ENCODE results near the gene MAML3.

MAML3 gene

GRCh38 chr4:139851639-139852038 lies 302.3 kb downstream of the MAML3 start:
- ChIA-PET CTCF (no interaction called here), POLR2A (no interaction called here)
- Histone ChIP-seq H3K27ac (ENCODE audit: insufficient read depth in 1 of 2, low read depth in 1 of 2, low read length in 2 of 2, poor library complexity in 1 of 2, severe bottlenecking in 2 of 2) (no peak overlapping the region), H3K4me1 (ENCODE audit: control extremely low read depth in 1 of 4, control insufficient read depth in 4 of 4, insufficient read depth in 4 of 4, low read length in 3 of 4) (peaks cover 6 to 14% (median 9%) of the 10 kb centered on the region in 4 experiments), H3K36me3 (ENCODE audit: control insufficient read depth in 4 of 4, insufficient read depth in 4 of 4, low read length in 3 of 4) (peaks cover 0 to 6% (median 3%) of the 10 kb centered on the region in 4 experiments), H3K27me3 (replicated peaks in 2 of 5; ENCODE audit: control insufficient read depth in 4 of 5, insufficient read depth in 5 of 5, low read length in 4 of 5) (no peaks in the 10 kb centered on the region), H3K4me3 (ENCODE audit: control insufficient read depth in 1 of 7, extremely low read depth in 1 of 7, insufficient read depth in 4 of 7, low read depth in 2 of 7, low read length in 6 of 7) (no peak overlapping the region), H3K9me3 (ENCODE audit: control extremely low read depth in 1 of 5, control insufficient read depth in 4 of 5, insufficient read depth in 2 of 5, low read depth in 1 of 5, low read length in 4 of 5) (no peaks in the 10 kb centered on the region)
- DNase-seq, result no peak
- WGBS (ENCODE audit: insufficient coverage), result 91% methylated on average over 4 of the region's 4 CpGs

- WGBS (ENCODE audit: insufficient coverage), result 83% methylated on average over 2 of the region's 2 CpGs
- H3K27ac ChIP-seq (ENCODE audit: insufficient read depth in 1 of 2, low read depth in 1 of 2, low read length in 2 of 2, poor library complexity in 1 of 2, severe bottlenecking in 2 of 2), result no peak overlapping the region
- H3K36me3 ChIP-seq (ENCODE audit: control insufficient read depth in 4 of 4, insufficient read depth in 4 of 4, low read length in 3 of 4), result peaks cover 0 to 6% (median 3%) of the 10 kb centered on the region in 4 experiments
- ChIA-PET CTCF (interaction anchor here (1.1 to 1.6 kb wide), 2 partner anchors 24 to 28 kb away, joined by 3 to 6 read pairs; no protein-coding TSS in a partner anchor), POLR2A (no interaction called here)
- H3K9me3 ChIP-seq (ENCODE audit: control extremely low read depth in 1 of 5, control insufficient read depth in 4 of 5, insufficient read depth in 2 of 5, low read depth in 1 of 5, low read length in 4 of 5), result no peaks in the 10 kb centered on the region
- no peak for DNase-seq
- H3K4me3 ChIP-seq (ENCODE audit: control insufficient read depth in 1 of 7, extremely low read depth in 1 of 7, insufficient read depth in 4 of 7, low read depth in 2 of 7, low read length in 6 of 7), result no peak overlapping the region
- no peaks in the 10 kb centered on the region for H3K27me3 ChIP-seq (replicated peaks in 2 of 5; ENCODE audit: control insufficient read depth in 4 of 5, insufficient read depth in 5 of 5, low read length in 4 of 5)
- peaks cover 4 to 9% (median 4%) of the 10 kb centered on the region in 4 experiments for H3K4me1 ChIP-seq (ENCODE audit: control extremely low read depth in 1 of 4, control insufficient read depth in 4 of 4, insufficient read depth in 4 of 4, low read length in 3 of 4)
These were observed 302.9 kb downstream of the MAML3 start for GRCh38 chr4:139851133-139851532.

- 66% methylated on average over 3 of the region's 3 CpGs for WGBS (ENCODE audit: insufficient coverage)
- ChIA-PET CTCF (no interaction called here), POLR2A (no interaction called here)
- H3K9me3 ChIP-seq (ENCODE audit: control extremely low read depth in 1 of 5, control insufficient read depth in 4 of 5, insufficient read depth in 2 of 5, low read depth in 1 of 5, low read length in 4 of 5), result no peaks in the 10 kb centered on the region
- peaks cover 0 to 3% (median 0%) of the 10 kb centered on the region in 4 experiments for H3K36me3 ChIP-seq (ENCODE audit: control insufficient read depth in 4 of 4, insufficient read depth in 4 of 4, low read length in 3 of 4)
- peaks cover 0 to 5% (median 2%) of the 10 kb centered on the region in 4 experiments for H3K4me1 ChIP-seq (ENCODE audit: control extremely low read depth in 1 of 4, control insufficient read depth in 4 of 4, insufficient read depth in 4 of 4, low read length in 3 of 4)
- DNase-seq, result no peak
- no peak overlapping the region for H3K4me3 ChIP-seq (ENCODE audit: control insufficient read depth in 1 of 7, extremely low read depth in 1 of 7, insufficient read depth in 4 of 7, low read depth in 2 of 7, low read length in 6 of 7)
- no peak overlapping the region for H3K27ac ChIP-seq (ENCODE audit: insufficient read depth in 1 of 2, low read depth in 1 of 2, low read length in 2 of 2, poor library complexity in 1 of 2, severe bottlenecking in 2 of 2)
- no peaks in the 10 kb centered on the region for H3K27me3 ChIP-seq (replicated peaks in 2 of 5; ENCODE audit: control insufficient read depth in 4 of 5, insufficient read depth in 5 of 5, low read length in 4 of 5)
These were observed 304.8 kb downstream of the MAML3 start for GRCh38 chr4:139849219-139849618.

- H3K36me3 ChIP-seq (ENCODE audit: control insufficient read depth in 4 of 4, insufficient read depth in 4 of 4, low read length in 3 of 4), result peaks cover 0 to 2% (median 0%) of the 10 kb centered on the region in 4 experiments
- CTCF ChIA-PET, result interaction anchor here (0.6 to 2.3 kb wide), 3 partner anchors 9 to 192 kb away, joined by 3 to 7 read pairs (median 3); no protein-coding TSS in a partner anchor
- 100% methylated on average over 1 of the region's 5 CpGs for WGBS (ENCODE audit: insufficient coverage)
- H3K9me3 ChIP-seq (ENCODE audit: control extremely low read depth in 1 of 5, control insufficient read depth in 4 of 5, insufficient read depth in 2 of 5, low read depth in 1 of 5, low read length in 4 of 5), result no peaks in the 10 kb centered on the region
- H3K27me3 ChIP-seq (replicated peaks in 2 of 5; ENCODE audit: control insufficient read depth in 4 of 5, insufficient read depth in 5 of 5, low read length in 4 of 5), result no peaks in the 10 kb centered on the region
- H3K4me1 ChIP-seq (ENCODE audit: control extremely low read depth in 1 of 4, control insufficient read depth in 4 of 4, insufficient read depth in 4 of 4, low read length in 3 of 4), result peaks cover 0 to 5% (median 2%) of the 10 kb centered on the region in 4 experiments
- DNase-seq, result no peak
- POLR2A ChIA-PET, result no interaction called here
- H3K27ac ChIP-seq (ENCODE audit: insufficient read depth in 1 of 2, low read depth in 1 of 2, low read length in 2 of 2, poor library complexity in 1 of 2, severe bottlenecking in 2 of 2), result no peak overlapping the region
- no peak overlapping the region for H3K4me3 ChIP-seq (ENCODE audit: control insufficient read depth in 1 of 7, extremely low read depth in 1 of 7, insufficient read depth in 4 of 7, low read depth in 2 of 7, low read length in 6 of 7)
These were observed 306.0 kb downstream of the MAML3 start for GRCh38 chr4:139848028-139848427.

- no peak for DNase-seq
- no peaks in the 10 kb centered on the region for H3K9me3 ChIP-seq (ENCODE audit: control extremely low read depth in 1 of 5, control insufficient read depth in 4 of 5, insufficient read depth in 2 of 5, low read depth in 1 of 5, low read length in 4 of 5)
- peaks cover 0 to 5% (median 2%) of the 10 kb centered on the region in 4 experiments for H3K4me1 ChIP-seq (ENCODE audit: control extremely low read depth in 1 of 4, control insufficient read depth in 4 of 4, insufficient read depth in 4 of 4, low read length in 3 of 4)
- H3K27ac ChIP-seq (ENCODE audit: insufficient read depth in 1 of 2, low read depth in 1 of 2, low read length in 2 of 2, poor library complexity in 1 of 2, severe bottlenecking in 2 of 2), result no peak overlapping the region
- peaks cover 0 to under 1% (median 0%) of the 10 kb centered on the region in 4 experiments for H3K36me3 ChIP-seq (ENCODE audit: control insufficient read depth in 4 of 4, insufficient read depth in 4 of 4, low read length in 3 of 4)
- no peaks in the 10 kb centered on the region for H3K27me3 ChIP-seq (replicated peaks in 2 of 5; ENCODE audit: control insufficient read depth in 4 of 5, insufficient read depth in 5 of 5, low read length in 4 of 5)
- no peak overlapping the region for H3K4me3 ChIP-seq (ENCODE audit: control insufficient read depth in 1 of 7, extremely low read depth in 1 of 7, insufficient read depth in 4 of 7, low read depth in 2 of 7, low read length in 6 of 7)
- CTCF ChIA-PET, result interaction anchor here (1.2 to 2.3 kb wide), 2 partner anchors 9 to 27 kb away, joined by 3 to 7 read pairs; no protein-coding TSS in a partner anchor
- POLR2A ChIA-PET, result no interaction called here
These were observed 306.4 kb downstream of the MAML3 start for GRCh38 chr4:139847602-139848001.

GRCh38 chr4:139846766-139847165 lies 307.2 kb downstream of the MAML3 start:
- CTCF ChIA-PET, result interaction anchor here (0.5 to 2.3 kb wide), 3 partner anchors 10 to 115 kb away, joined by 3 to 7 read pairs (median 3); no protein-coding TSS in a partner anchor
- POLR2A ChIA-PET, result no interaction called here
- no peaks in the 10 kb centered on the region for H3K27me3 ChIP-seq (replicated peaks in 2 of 5; ENCODE audit: control insufficient read depth in 4 of 5, insufficient read depth in 5 of 5, low read length in 4 of 5)
- WGBS (ENCODE audit: insufficient coverage), result no CpG with 5 or more reads among the region's 1 CpG
- no peak overlapping the region for H3K27ac ChIP-seq (ENCODE audit: insufficient read depth in 1 of 2, low read depth in 1 of 2, low read length in 2 of 2, poor library complexity in 1 of 2, severe bottlenecking in 2 of 2)
- no peaks in the 10 kb centered on the region for H3K36me3 ChIP-seq (ENCODE audit: control insufficient read depth in 4 of 4, insufficient read depth in 4 of 4, low read length in 3 of 4)
- DNase-seq, result no peak
- peaks cover 4 to 10% (median 4%) of the 10 kb centered on the region in 4 experiments for H3K4me1 ChIP-seq (ENCODE audit: control extremely low read depth in 1 of 4, control insufficient read depth in 4 of 4, insufficient read depth in 4 of 4, low read length in 3 of 4)
- H3K4me3 ChIP-seq (ENCODE audit: control insufficient read depth in 1 of 7, extremely low read depth in 1 of 7, insufficient read depth in 4 of 7, low read depth in 2 of 7, low read length in 6 of 7), result no peak overlapping the region
- no peaks in the 10 kb centered on the region for H3K9me3 ChIP-seq (ENCODE audit: control extremely low read depth in 1 of 5, control insufficient read depth in 4 of 5, insufficient read depth in 2 of 5, low read depth in 1 of 5, low read length in 4 of 5)

GRCh38 chr4:139845453-139846093 lies 308.4 kb downstream of the MAML3 start:
- Histone ChIP-seq H3K4me3 (ENCODE audit: control insufficient read depth in 1 of 7, extremely low read depth in 1 of 7, insufficient read depth in 4 of 7, low read depth in 2 of 7, low read length in 6 of 7) (no peak overlapping the region), H3K36me3 (ENCODE audit: control insufficient read depth in 4 of 4, insufficient read depth in 4 of 4, low read length in 3 of 4) (no peaks in the 10 kb centered on the region), H3K27me3 (replicated peaks in 2 of 5; ENCODE audit: control insufficient read depth in 4 of 5, insufficient read depth in 5 of 5, low read length in 4 of 5) (no peaks in the 10 kb centered on the region), H3K4me1 (ENCODE audit: control extremely low read depth in 1 of 4, control insufficient read depth in 4 of 4, insufficient read depth in 4 of 4, low read length in 3 of 4) (peaks cover 4 to 22% (median 13%) of the 10 kb centered on the region in 4 experiments), H3K9me3 (ENCODE audit: control extremely low read depth in 1 of 5, control insufficient read depth in 4 of 5, insufficient read depth in 2 of 5, low read depth in 1 of 5, low read length in 4 of 5) (no peaks in the 10 kb centered on the region), H3K27ac (ENCODE audit: insufficient read depth in 1 of 2, low read depth in 1 of 2, low read length in 2 of 2, poor library complexity in 1 of 2, severe bottlenecking in 2 of 2) (no peak overlapping the region)
- ChIA-PET POLR2A (no interaction called here), CTCF (interaction anchor here (2.3 kb wide), 1 partner anchor 11 kb away, joined by 7 read pairs; no protein-coding TSS in a partner anchor)
- no peak for DNase-seq
- no CpG with 5 or more reads among the region's 3 CpGs for WGBS (ENCODE audit: insufficient coverage)
